ENCODE results near the gene WWOX.

WWOX gene

DNA sequence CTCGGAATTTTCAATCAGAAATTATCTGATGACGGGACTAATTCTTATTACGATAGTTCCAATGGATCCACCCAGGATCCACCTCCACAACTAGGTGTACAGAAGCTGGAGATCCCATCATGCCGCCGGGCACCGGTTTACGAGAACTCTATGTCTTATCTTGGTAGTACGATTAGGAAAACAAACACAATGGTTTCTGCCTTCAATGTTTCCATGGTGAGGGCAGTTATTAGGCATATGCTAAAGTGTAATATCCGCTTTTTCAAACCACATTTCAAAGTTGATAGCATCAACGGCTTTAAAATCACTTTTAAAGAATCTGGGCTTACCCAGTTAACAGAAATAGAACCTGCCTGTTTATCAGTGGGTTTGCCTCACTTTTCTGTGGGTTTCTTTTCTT is 795.4 kb downstream of the WWOX start:
- DNase-seq: no peak

- no peak for DNase-seq
These were observed 796.2 kb downstream of the WWOX start for GRCh38 chr16:78895681-78896080.

DNA sequence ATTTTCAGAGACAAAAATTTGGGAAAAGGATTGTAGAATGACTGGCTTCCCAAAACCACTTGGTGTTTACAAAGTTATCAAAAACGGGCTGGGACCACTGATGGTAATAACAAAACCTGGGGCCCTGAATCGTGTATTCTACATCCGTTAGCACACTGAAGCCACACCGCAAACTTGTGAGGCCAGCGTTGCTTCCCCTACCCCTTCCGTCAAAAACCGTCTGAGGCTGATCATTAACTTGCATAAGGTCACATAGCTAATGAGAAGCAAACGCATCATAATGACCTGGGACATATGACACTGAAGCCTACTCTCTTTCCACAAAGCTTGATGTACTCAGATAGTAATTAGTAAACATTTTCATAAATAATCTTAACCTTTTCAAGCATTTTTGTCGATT is 796.8 kb downstream of the WWOX start:
- no peak for DNase-seq

DNA sequence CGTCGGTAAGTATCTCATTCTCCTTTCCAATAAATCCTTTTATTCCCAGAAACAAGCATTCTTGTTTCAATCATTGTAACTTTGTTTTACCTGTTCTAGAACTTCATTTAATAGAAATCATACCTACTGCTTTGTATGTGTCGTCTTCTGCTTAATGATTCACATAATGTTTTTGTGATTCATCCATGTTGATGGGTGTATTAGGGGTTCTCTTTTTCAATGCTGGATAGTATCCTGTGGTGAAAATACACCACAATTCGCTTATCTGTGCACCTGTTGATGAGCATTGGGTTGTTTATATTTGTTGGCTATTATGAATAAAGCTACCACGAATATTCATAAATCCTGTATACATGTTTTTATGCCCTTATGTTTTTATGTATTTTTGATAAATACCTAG is 797.8 kb downstream of the WWOX start:
- DNase-seq: no peak

DNA sequence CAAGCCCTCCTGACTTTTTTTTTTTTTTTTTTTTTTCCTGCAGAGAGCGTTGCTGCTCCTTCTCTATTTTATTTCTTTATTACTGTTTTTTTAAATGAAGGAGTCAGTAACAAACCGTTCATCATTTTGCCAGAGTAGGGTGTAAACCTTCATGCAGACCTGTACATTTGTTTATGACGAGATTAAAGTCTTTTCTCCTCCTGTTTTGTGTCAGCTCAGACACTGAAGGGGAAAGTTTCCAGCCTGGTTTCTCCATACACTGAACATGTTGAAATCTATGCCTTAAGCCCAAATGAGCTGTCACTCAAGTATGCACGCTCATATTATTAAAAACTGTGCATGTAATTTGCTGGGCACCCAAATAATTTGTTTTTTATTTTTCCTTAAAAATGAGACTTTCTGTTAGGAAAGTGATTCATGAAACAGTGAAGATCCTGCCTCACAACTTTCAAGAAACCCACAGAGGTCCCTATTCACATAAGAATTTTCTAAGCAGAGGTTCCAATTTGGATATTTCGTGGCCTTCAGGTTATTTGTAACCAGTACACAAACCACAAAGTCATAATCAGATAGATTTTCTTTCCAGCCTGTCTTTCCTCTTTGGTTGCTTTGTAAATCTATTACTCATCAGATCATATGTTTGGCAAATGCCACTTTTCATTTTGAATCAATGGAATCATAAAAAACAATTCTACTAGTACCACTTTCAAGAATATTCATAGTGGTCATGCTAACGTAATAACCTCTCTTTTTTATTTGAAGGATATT is 800.8 kb downstream of the WWOX start:
- DNase-seq: no peak

- no peak for DNase-seq
These were observed 801.5 kb downstream of the WWOX start for GRCh38 chr16:78900966-78901365.

DNA sequence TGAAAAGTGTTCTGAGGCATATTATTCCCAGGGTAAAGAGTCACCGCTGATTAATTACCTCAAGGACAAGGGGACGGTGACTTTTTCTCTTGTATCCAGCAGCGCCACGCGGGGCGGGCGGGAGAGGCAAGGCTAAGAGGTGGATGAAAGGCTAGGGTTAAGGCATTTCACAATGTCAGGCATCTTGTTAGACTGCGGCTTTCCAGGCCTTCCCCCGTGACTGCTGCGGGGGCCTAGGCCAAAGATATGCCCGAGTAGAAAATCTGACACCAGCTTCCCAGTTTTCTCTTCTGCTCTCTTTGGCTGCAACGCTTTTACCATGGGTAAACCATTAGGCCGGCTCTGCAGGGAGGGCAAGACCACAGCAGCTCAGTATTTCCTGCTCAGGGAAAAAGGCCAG is 802.9 kb downstream of the WWOX start:
- no peak for DNase-seq

DNA sequence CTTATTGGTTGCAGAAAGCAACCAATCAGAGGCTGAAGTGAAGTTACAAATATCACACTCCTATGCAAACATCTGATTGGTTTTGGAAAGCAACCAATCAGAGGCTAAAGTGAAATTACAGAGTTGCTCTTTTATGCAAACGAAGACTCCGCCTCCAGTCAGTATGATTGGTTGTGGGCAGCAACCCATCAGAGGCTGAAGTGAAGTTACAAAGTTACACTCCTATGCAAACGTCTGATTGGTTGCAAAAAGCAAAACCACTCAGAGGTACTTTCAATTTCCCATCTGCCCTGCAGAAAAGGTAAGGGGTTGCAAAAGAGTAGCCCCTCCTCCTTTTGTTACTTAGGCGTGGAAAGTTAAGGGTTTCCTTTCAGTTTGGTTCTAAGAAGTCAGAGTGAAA is 803.8 kb downstream of the WWOX start:
- no peak for DNase-seq

DNA sequence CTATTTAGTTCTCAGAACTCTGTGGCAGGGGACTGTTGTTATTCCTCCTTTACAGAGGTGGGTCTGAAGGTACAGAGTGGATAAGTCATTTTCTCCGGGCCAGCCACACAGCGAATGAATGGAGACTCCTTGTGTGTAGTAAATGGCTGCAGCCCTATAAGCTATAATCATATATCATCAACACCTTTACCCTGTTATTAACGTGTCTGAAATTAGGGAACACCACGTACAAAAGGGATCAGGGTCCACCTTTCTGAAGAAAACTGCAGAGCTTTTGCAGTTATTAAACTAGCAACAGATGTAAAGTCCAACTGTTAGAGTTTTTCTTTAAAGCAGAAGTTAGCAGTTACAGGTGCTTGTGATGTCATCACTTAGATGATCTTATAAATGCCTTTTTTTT is 804.4 kb downstream of the WWOX start:
- no peak for DNase-seq

- DNase-seq: no peak
These were observed 806.7 kb downstream of the WWOX start for GRCh38 chr16:78906135-78906534.

DNA sequence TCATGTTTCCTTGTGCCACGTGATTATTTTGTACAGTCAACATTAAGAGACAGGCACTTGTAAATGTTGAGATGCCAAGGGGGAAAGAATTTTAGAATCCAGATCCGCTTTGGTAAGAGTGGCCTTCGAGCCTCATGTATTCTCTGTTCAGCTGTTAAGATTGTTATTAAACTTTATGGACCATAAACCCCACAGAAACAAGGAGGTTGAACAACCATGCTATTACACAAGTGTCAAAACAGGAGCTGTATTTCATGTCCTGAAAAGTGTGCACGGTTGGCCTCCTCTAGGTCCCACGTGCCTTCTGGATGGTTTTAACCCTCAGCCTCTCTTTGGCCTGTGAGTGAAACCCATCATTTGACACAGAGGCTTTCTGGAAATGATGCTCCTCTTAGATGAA is 809.8 kb downstream of the WWOX start:
- no peak for DNase-seq

DNA sequence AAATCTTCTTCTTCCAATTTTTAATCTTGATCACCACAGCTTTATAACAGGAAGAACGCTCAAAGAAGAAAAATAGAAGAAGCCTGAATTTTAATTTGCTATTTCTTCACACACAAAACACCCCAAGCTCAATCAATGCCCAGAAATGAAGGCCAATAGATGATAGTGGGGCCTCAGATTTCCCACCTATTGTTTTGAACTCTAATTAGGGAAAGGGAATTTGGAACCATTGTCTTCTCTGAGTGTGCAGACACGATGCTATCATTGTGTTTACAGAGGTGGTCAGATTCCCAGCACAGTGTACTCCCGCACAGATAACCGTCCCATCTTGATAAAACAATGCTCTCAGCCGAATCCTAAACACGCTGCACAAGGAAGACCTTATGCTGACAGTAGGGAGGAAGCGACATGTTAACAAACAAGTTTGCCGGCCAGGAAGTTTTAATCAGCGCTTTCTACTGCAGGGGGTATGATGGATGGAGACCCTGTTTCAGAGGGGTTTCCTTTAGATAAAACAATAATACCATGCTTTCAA is 816.4 kb downstream of the WWOX start:
- DNase-seq: no peak

DNA sequence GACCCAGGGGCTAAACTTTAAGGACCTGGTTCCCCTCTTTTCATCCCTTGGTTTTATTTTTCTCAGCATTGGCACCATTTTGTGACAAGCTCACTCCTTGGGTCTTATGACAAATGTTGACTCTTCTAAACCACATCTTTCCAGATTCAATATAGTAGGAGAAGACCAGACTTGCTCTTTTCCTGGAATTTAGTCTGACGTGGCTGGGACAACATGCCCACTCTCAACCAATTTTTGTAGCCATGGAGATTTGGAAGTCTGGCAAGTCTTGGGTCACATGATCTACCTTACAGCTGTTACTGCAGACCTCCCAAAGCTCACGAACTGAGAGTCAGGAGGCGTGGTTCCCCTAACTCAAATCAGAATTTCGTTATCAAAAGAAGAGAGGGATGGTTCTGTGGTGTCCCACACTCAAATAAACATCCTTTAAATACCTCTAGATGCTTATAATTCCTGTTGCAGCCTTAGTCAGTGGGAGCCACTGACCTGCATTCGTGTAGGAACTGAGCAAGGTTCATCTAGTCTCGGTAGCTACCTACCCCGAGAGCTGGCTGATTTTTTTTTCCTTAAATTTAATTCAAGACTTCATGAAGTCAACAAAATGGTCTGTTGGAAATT is 817.6 kb downstream of the WWOX start:
- DNase-seq: no peak

DNA sequence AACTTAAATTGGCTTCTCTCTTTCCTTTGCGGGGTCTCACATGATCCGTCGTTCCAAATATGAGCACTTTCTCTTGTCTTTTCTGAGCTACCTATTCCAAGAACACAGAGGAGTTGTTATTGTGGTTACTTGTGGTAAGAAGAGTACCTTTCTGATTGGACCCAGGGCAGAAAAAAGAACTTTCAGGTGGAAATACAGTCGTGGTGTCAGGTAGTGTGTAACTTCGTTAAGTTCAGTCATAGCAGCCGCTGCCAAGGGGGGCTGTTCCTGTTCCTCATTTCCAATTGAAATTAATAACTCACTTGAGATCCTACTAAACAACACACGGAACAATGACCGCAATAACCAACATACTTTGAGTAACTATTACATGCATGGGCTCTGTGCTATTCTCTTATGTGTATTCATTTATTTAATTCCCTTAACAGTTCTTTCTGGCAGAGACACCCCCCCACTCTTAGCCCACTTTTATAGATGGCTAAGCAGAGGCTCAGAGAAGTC is 819.4 kb downstream of the WWOX start:
- no peak for DNase-seq

DNA sequence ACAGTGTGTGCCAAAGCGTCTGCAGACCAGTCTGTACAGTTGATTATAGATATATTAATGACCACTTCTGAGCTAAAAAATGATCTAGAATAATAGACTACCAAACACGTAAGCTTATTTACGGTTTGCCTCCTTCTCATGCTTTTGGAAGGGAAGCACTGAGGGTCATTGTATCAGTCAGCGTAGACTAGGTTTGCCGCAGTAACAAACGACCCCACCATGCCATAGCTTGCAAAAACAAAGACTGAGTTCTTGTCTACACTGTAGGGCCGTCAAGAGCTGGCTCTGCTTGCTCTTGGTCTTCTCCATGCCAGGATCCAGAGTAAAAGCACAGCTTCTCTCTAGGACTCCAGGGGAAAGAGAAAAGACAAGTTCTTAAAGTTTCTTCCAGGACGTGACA is 820.4 kb downstream of the WWOX start:
- DNase-seq: no peak

- DNase-seq: no peak
These were observed 821.2 kb downstream of the WWOX start for GRCh38 chr16:78920621-78921020.

DNA sequence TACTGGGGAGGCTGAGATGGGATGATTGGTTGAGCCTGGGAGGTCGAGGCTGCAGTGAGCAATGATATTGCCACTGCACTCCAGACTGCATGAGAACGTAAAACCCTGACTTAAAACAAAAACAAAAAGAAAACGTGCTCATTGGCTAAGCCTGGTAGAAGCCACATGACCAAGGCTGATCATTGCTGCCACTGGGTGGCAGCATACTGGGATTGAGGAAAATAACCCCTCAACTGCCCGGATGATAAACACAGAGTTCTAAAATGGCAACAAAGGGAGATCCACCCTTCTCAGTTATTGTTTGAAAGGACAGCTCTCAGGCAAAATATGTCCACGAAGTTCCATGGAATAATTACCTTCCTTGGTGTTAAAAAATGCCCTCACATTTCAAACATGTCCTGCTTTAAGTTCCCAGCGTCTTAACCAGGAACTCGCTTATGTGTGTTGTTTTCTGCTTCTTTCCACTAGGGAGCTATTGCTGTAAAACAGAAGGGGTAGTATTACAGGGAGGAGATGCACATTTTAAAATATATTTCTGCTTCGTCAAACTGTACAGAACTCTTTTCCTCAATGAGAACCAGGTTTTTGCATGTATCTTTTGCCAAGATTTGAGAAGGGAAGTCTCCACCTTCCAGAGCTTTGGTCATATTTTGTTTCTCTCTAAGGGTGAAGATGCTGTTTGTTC is 825.8 kb downstream of the WWOX start:
- peak; percentile 33 for DNase-seq

- no peak for DNase-seq
These were observed 827.3 kb downstream of the WWOX start for GRCh38 chr16:78926723-78927210.

- no peak for DNase-seq
These were observed 828.3 kb downstream of the WWOX start for GRCh38 chr16:78927766-78928165.

DNA sequence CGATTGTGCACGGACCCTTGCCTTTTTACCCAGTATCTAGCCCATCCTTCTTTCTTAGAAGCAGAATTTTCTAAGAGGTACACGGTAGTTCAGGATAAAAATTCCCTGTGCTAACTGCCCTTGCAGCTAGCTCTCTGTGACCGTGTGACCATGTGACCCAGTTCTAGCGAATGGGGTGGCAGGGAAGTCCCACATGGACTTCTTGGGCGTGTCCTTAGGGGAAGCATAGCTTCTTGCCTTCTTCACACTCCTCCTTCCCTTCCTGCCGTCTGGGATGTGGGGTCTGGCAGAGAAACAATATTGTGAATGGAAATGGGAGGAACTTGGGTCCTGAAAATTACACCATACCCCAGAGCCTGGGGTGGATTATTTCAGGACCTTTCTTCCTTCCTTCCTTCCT is 830.4 kb downstream of the WWOX start:
- no peak for DNase-seq

GRCh38 chr16:78930561-78930960 is 831.1 kb downstream of the WWOX start:
- DNase-seq: no peak

GRCh38 chr16:78931267-78931666 is 831.8 kb downstream of the WWOX start:
- DNase-seq: no peak

- no peak for DNase-seq
These were observed 832.2 kb downstream of the WWOX start for GRCh38 chr16:78931678-78932077.
